ENCODE data around the gene HPS1. TPM values are rescaled to one million over a fixed set of nuclear protein-coding genes. Genes with fewer than 3 reads are reported as not detected.

HPS1 gene
- 38.6 and 41.6 TPM in 2 replicates for total RNA-seq (2014; rRNA removed; shearing (Covaris generic))

DNA sequence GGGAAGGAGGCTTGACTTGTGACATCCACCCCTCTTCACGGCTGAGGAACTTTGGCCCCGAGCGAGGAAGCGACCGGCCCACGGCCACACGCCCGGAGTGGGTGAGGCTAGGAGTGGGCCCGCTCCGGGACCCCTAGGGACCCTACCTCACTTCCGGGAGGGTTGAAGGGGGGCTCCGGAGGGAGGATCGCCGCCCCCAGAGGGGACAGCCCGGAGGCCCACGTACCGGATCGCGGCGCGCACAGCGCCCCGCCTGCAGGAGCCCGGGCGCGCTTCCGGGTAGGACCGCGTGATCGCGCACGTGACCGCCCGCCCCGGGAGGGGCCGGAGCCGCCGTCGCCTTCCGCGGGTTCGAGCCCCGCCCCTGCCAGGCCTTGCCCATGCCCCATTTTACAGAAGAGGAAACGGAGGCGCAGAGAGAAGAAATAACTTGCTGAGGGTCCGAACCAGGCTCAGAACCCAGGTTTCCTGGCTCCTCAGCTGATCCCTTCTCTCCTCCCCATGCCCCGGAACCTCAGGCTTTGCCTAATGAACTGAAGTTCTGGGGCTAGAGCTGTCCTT lies at the start of gene HPS1:
Gene HPS1, minus strand, starts transcription at position 275 of the 561 bp plus-strand sequence. CDS start 3,695 bp downstream, outside the sequence.
- H3K27me3 ChIP-seq (replicated peaks) = 0 out of 2 replicates have a peak, but pooled peaks cover 3% of the 10 kb centered on the region
- H3K27ac ChIP-seq = peak within 1 kb of the TSS; percentile 76
- peaks cover 13% of the 10 kb centered on the region for H3K4me1 ChIP-seq (replicated peaks)
- H3K4me3 ChIP-seq = peak within 1 kb of the TSS; percentile 76
- peak; percentile 76 to 81 for DNase-seq (ENCODE audit: low read depth in 1 of 2, low spot score in 2 of 2)
- H3K9me3 ChIP-seq (replicated peaks) = no peaks in the 10 kb centered on the region
- peaks cover 40% of the 10 kb centered on the region for H3K36me3 ChIP-seq

DNA sequence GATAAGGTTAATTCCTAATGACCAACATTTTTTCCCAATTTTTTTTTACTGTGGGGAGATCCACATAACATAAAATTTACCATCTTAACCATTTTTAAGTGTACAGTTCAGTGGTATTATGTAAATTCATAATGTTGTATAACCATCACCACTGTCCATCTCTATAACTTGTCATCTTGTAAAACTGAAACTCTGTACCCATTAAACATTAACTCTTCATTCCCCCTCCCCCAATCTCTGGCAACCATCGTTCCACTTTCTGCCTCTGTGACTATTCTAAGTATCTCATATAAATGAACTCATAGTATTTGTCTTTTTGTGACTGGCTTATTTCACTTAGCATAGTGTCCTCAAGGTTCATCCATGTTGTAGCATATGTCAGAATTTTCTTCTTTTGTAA lies 46.0 kb upstream of the HPS1 start:
- no peaks in the 10 kb centered on the region for H3K27me3 ChIP-seq (replicated peaks)
- no peaks in the 10 kb centered on the region for H3K9me3 ChIP-seq (replicated peaks)
- no peaks in the 10 kb centered on the region for H3K4me1 ChIP-seq (replicated peaks)
- DNase-seq (ENCODE audit: low read depth in 1 of 2, low spot score in 2 of 2) = no peak
- H3K36me3 ChIP-seq = no peaks in the 10 kb centered on the region
- no peak overlapping the region for H3K4me3 ChIP-seq
- no peak overlapping the region for H3K27ac ChIP-seq

DNA sequence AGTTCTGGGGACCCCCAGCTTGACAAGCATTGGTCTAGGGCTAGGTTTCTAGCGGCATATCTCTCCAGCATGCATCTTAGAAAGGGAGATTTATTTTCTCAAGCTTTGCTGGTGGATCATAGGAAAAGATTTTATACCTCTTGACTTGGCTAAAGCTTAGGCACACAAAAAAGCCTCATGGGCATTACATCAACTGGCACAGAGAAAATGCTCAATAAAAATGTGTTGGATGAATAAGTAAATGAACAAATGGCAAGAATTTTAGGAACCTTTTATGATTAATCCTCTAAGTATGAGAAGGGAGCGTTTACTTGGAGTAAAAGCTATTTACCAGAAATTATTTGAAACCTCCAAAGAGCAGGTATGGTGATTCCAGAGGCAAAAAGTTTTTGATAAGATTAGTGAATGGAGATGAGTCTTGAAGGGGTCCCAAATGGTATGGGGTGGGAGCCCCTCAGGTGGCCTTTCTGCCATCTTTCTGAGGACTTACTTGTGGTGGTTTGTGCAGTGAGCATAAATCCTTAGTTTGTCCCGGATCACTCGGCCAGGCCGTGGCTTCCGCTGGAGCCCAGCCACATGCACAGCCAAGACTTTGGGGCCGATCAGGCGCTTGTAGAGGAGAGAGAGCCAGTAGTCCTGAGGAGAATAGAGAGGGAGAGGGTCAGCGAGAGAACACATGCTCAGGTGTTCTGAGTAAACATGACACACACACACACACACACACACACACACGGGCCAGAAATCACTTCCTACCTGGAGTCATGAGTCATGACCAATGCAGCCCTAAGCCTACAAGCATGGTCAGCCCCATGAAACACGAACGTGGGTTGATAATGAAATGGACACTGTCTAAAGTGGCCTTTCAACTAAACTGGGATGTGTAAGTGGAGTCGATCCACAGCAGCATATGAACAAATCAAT lies 43.1 kb upstream of the HPS1 start:
- Histone ChIP-seq H3K36me3 (no peaks in the 10 kb centered on the region), H3K4me3 (no peak overlapping the region), H3K27ac (no peak overlapping the region), H3K27me3 (replicated peaks) (no peaks in the 10 kb centered on the region), H3K4me1 (replicated peaks) (no peaks in the 10 kb centered on the region), H3K9me3 (replicated peaks) (no peaks in the 10 kb centered on the region)
- no peak for DNase-seq (ENCODE audit: low read depth in 1 of 2, low spot score in 2 of 2)

DNA sequence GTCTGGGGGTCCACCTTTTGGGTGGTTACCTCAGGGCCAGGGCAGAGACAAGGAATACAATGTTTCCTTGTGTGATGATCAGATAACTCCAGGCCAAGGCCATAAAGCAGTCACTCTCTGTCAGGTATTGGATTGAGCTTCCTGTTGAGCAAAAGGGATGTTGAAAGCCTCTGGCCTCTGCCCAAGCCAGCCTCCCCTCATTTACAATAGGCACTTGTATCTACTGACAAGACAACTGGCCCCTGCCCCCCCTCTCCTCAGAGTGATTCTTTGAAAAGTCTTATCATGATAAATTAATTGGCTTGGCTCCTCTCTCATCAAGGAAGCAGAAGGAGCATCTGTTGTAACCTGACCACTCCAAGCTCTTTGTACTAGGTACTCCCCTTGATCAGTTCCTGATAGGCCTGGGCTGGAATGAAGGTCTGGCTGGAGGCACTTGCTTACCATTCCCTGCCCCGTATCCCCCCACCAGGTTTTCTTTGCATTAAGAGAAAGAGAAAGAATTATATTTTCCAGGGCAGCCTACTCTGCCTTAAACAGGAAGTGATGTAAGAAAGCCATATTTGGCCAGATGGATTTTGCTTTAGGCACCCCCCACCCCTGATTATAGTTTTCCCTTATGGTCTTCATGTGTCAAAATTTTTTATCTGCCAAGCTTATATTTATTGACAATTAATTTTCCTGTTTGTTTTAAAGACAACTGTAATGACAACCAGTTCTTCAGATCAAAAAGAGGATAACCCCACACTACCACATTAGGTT lies 42.1 kb upstream of the HPS1 start:
- DNase-seq (ENCODE audit: low read depth in 1 of 2, low spot score in 2 of 2) = no peak
- H3K9me3 ChIP-seq (replicated peaks) = no peaks in the 10 kb centered on the region
- no peaks in the 10 kb centered on the region for H3K4me1 ChIP-seq (replicated peaks)
- H3K36me3 ChIP-seq = no peaks in the 10 kb centered on the region
- no peak overlapping the region for H3K4me3 ChIP-seq
- no peak overlapping the region for H3K27ac ChIP-seq
- H3K27me3 ChIP-seq (replicated peaks) = no peaks in the 10 kb centered on the region

DNA sequence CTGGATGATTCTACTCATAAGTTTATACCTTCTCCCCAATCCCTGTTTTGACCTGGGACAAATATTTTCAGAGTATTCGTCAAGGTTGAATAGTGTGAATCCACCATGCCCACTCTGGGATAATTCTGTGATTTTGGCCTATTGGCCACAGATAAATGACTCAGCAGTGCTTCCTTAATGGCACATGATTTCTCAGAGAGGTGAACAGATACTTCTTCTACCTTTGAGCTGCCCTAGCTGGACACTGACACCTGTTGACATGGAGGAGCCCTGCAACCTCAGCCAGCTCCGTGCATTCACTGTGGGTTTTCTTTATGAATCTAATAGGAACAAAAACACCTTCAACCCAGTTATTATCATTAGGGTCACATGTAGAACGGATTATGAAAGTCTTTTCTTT lies 40.9 kb upstream of the HPS1 start:
- Histone ChIP-seq H3K9me3 (replicated peaks) (no peaks in the 10 kb centered on the region), H3K27me3 (replicated peaks) (no peaks in the 10 kb centered on the region), H3K36me3 (no peaks in the 10 kb centered on the region), H3K4me3 (no peak overlapping the region), H3K4me1 (replicated peaks) (no peaks in the 10 kb centered on the region), H3K27ac (no peak overlapping the region)
- no peak for DNase-seq (ENCODE audit: low read depth in 1 of 2, low spot score in 2 of 2)

DNA sequence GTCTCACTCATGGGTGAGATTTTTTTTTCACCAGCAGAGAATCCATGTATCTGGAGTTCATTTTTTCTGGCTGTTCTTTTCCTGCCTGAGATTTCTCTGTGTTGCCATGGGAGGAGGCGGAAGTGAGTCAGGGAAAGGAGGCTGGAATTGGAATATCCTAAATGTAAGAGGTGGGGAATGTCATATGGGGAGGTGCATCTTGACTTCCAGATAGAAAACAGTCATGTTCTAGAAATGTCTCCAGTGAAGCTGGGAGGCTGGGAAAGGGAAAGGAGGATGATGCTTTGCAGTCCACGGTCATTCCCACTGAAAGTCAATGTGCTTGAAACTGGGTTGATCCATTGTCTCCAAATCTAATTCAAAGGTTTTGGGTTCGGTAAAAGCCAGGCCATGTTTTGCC lies 39.7 kb upstream of the HPS1 start:
- Histone ChIP-seq H3K4me3 (no peak overlapping the region), H3K36me3 (no peaks in the 10 kb centered on the region), H3K4me1 (replicated peaks) (no peaks in the 10 kb centered on the region), H3K27ac (no peak overlapping the region), H3K27me3 (replicated peaks) (no peaks in the 10 kb centered on the region), H3K9me3 (replicated peaks) (no peaks in the 10 kb centered on the region)
- no peak for DNase-seq (ENCODE audit: low read depth in 1 of 2, low spot score in 2 of 2)

DNA sequence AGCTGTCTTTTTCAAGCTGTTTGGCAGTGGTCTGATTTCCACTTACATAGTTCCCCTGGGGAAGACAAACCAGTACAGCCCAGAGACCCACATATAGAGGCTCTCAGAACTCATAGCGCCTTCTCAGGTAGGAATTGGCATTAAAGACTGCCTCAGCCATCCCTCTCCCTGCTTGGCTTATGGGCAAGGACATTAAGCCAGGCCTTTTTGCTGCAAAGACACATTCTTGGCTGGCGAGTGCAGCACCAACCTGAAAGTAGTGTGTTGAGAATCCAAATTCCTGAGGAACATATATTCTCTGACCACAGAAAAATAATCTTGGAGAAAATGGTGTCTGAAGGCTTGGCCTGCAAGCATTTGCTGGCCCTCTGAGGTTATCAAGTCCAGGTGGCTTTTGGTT lies 39.2 kb upstream of the HPS1 start:
- no peak for DNase-seq (ENCODE audit: low read depth in 1 of 2, low spot score in 2 of 2)
- Histone ChIP-seq H3K4me3 (no peak overlapping the region), H3K27ac (no peak overlapping the region)

DNA sequence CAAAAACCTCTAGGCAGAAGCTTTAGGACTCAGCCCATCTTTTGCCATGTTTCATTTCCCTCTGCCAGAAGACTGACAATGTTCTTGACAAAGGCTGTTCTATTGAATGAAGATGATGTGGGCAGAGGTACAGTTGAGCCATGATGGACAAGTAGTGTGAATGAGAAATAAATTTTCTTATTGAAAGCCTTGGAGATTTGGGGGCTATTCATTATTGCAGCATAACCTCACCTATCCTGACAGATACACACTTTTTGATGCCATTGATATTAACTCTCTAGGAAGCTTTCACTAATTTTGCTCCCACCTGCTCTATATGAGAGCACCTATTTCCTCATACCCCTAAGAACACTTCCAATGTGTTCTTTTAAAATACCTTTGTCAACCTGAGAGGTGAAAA lies 36.9 kb upstream of the HPS1 start:
- H3K4me1 ChIP-seq (replicated peaks) = no peaks in the 10 kb centered on the region
- no peaks in the 10 kb centered on the region for H3K9me3 ChIP-seq (replicated peaks)
- H3K27me3 ChIP-seq (replicated peaks) = no peaks in the 10 kb centered on the region; the same call in 1 of the 2 replicates
- H3K4me3 ChIP-seq = no peak overlapping the region
- H3K36me3 ChIP-seq = no peaks in the 10 kb centered on the region
- no peak overlapping the region for H3K27ac ChIP-seq
- DNase-seq (ENCODE audit: low read depth in 1 of 2, low spot score in 2 of 2) = no peak

More for the DNA sequence above, 39.2 kb upstream of the HPS1 start:
- H3K9me3 ChIP-seq (replicated peaks) = no peaks in the 10 kb centered on the region
- no peaks in the 10 kb centered on the region for H3K36me3 ChIP-seq
- H3K4me1 ChIP-seq (replicated peaks) = no peaks in the 10 kb centered on the region
- H3K27me3 ChIP-seq (replicated peaks) = no peaks in the 10 kb centered on the region

DNA sequence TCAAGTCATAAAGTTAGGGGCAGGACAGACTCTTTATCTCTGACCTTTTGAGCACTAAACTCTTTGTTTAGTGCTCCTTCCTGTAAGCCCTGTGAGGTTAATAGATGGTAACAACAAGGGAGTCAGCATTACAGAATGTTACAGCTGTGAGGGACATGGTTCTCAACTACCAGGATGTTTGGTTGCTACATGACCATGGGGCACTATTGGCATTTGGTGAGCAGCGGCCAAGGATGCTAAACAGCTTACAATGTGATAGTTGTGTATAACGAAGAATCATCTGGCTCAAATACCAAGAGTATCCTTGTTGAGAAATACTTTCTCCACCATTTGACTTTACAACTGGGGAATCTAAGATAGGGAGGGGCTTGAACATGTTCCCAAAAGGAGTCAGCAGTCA lies 35.4 kb upstream of the HPS1 start:
- Histone ChIP-seq H3K4me3 (no peak overlapping the region), H3K4me1 (replicated peaks) (no peaks in the 10 kb centered on the region), H3K27ac (no peak overlapping the region), H3K27me3 (replicated peaks) (no peaks in the 10 kb centered on the region; the same call in 1 of the 2 replicates), H3K36me3 (no peaks in the 10 kb centered on the region), H3K9me3 (replicated peaks) (no peaks in the 10 kb centered on the region)
- DNase-seq (ENCODE audit: low read depth in 1 of 2, low spot score in 2 of 2) = no peak

DNA sequence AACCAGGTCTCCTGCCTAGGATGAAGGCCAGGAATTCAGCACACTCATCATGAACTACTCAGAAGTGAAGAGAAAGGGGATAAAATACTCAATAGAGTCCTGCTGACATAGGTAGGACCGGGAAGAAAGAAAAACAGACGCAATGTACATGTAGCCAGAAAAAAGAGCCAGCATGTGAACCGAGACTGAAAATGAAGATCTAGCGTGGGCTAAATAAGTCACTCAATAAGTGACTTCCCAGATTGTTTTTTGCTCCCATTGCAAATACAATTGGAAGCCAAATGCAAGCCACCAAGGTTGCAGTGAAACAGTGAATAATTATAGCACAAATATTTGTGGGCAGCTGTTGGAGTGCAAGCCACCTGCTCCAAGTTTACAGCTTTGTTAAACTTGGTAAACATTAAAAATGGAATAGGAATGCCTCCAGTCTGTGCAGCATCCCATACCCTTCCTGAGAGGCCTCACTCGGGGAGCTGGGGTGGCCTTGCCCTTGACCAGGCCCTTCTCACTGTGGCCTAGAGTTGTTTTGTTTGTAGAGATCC lies 34.7 kb upstream of the HPS1 start:
- no peak for DNase-seq (ENCODE audit: low read depth in 1 of 2, low spot score in 2 of 2)
- H3K4me3 ChIP-seq = no peak overlapping the region
- no peaks in the 10 kb centered on the region for H3K4me1 ChIP-seq (replicated peaks)
- no peaks in the 10 kb centered on the region for H3K9me3 ChIP-seq (replicated peaks)
- H3K27me3 ChIP-seq (replicated peaks) = no peaks in the 10 kb centered on the region; the same call in 1 of the 2 replicates
- no peak overlapping the region for H3K27ac ChIP-seq
- no peaks in the 10 kb centered on the region for H3K36me3 ChIP-seq

DNA sequence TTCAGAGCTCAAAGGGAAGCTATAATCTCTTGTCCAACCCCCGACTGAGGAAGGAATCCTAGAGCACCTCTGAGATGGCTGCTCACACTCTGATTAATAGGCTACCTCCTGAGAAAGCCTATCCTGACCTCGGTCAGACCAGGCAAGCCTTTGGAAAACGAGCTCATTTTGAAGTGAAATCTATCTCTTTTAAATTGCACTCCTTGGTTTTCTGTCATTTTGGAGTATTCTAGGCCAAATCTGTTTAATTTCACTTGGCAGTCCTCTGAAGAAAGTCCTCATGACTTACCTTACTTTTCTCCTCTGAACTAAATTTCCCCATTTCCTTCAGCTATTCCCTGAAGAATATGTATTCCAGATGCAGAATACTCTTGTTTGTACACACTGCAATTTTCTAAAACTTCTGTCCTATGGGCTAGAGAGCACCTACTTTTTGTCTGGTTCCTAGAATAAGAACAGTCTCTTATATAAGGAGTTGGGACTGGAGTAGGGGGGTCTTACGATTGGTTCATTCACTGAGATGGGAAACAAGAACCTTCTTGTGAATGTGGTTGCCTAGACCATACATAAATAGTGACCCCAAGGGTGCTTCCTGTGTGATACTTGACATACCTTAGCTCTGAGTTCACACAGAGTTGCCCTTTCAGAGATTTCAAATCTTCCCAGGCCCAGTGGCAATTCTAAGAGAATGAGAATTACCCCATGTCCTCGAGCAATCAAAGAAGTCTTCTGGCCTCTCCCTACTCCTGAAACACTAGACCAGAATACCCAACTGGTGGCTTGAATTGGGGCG lies 31.9 kb upstream of the HPS1 start:
- H3K4me1 ChIP-seq (replicated peaks) = no peaks in the 10 kb centered on the region
- no peaks in the 10 kb centered on the region for H3K36me3 ChIP-seq
- H3K4me3 ChIP-seq = no peak overlapping the region
- no peak overlapping the region for H3K27ac ChIP-seq
- H3K9me3 ChIP-seq (replicated peaks) = no peaks in the 10 kb centered on the region
- no peaks in the 10 kb centered on the region; the same call in 1 of the 2 replicates for H3K27me3 ChIP-seq (replicated peaks)
- no peak for DNase-seq (ENCODE audit: low read depth in 1 of 2, low spot score in 2 of 2)

DNA sequence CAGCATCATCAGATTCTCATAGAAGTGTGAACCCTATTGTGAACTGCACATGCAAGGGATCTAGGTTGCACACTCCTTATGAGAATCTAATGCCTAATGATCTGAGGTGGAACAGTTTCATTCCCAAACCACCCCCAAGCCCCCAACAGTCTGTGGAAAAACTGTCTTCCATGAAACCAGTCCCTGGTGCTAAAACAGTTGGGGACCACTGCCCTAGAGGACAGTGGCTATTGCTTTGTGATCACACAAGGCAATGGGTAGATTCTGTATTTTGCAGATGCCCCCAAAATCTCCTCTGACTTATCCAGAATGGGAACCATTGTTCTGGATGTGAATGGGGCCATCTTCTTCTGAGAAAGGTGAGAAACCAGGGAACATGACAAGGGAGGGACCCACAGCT lies 31.1 kb upstream of the HPS1 start:
- H3K36me3 ChIP-seq = no peaks in the 10 kb centered on the region
- no peaks in the 10 kb centered on the region for H3K9me3 ChIP-seq (replicated peaks)
- H3K27ac ChIP-seq = no peak overlapping the region
- H3K4me3 ChIP-seq = no peak overlapping the region
- H3K27me3 ChIP-seq (replicated peaks) = no peaks in the 10 kb centered on the region; the same call in 1 of the 2 replicates
- H3K4me1 ChIP-seq (replicated peaks) = no peaks in the 10 kb centered on the region
- DNase-seq (ENCODE audit: low read depth in 1 of 2, low spot score in 2 of 2) = no peak

DNA sequence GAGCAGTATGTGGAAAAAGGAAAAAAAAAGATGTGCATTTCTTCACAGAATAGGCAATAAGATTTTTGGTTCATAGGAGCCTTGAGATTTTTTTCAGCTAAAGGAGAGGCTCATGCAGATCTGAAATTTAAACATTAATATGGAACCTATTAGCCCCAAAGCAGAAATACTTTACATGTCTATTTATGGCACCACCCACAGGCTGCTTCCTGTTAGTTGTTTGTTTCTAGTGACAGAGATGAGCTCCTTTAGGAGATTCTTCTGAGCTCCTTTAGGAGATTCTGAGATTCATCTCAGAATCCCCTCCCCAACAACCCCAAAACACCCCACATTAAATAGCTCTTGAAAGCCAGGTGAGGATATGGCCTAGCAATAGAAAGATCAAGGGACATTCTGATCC lies 27.9 kb upstream of the HPS1 start:
- Histone ChIP-seq H3K4me3 (no peak overlapping the region), H3K27me3 (replicated peaks) (no peaks in the 10 kb centered on the region; the same call in 1 of the 2 replicates), H3K27ac (no peak overlapping the region), H3K9me3 (replicated peaks) (no peaks in the 10 kb centered on the region), H3K4me1 (replicated peaks) (no peaks in the 10 kb centered on the region), H3K36me3 (no peaks in the 10 kb centered on the region)
- DNase-seq (ENCODE audit: low read depth in 1 of 2, low spot score in 2 of 2) = no peak

Measured in SJSA1 (cell line).